Dermis microvascular lymphatic vessel endothelial cell (primary cell): ENCODE results near the gene SNED1. TPM values are rescaled to one million over a fixed set of nuclear protein-coding genes. Genes with fewer than 3 reads are reported as not detected.
A peak's percentile ranks its signal among the peaks of the same experiment; 100 is the strongest.

Experiments
- DNase-seq, 2 donors: peaks; one replicate each; pipeline versions ENCODE4 v3.0.0 to v3.0.0-alpha.2; 2010; ENCODE audit warnings: low read depth in 2 of 2
- total RNA-seq: library from RNA; depleted of rRNA; stranded (reverse); fragments of >200 nt; gene quantifications from 2 replicates; pipeline ENCODE4 v1.2.1, GENCODE V29; 2014

SNED1 gene
- total RNA-seq, 1 donor from 2014 or later: 8.6 TPM

DNA sequence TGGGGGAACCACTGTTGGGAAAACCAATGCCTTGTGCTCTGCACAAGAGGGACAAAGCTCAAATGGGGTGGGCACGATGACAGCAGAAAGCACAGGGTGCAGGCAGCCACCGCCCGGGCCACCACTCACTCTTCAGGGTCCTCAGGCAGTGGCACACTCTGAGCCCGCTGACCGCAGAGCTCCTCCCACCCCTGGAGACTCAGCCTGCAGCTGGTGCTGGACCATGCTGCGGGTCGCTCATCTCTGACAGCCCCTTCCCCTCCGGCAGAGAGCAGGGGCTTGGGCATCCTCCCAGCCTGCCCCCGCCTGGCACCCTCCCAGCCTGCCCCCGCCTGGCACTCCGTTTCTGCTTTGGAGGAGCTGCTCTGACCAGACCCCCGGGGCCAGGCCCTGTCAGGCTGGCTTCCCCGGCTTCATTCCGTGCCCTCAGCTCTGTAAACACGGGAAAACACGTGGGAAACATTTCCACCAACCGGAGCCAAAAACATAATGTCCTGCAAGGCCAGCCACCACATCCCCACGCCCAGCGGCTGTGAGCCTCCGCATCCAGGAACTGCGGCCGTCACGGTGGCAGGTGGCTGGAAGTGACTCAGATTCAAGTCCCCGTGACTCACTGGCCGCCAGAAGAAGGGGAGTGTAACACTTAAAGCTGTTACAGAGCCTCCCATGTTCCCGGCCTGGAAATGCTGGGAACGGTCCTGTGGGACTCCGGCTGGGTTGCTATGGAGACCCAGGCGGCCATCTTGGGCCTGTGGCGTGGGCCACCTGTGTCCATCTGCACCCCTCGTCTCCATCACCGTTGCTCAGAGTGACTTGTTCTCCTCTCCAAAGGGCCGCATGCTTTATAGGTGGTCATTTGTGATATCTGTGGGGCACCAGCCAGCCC, 6.8 kb upstream of the SNED1 start:
- peak; percentile 95 to 99 for DNase-seq

DNA sequence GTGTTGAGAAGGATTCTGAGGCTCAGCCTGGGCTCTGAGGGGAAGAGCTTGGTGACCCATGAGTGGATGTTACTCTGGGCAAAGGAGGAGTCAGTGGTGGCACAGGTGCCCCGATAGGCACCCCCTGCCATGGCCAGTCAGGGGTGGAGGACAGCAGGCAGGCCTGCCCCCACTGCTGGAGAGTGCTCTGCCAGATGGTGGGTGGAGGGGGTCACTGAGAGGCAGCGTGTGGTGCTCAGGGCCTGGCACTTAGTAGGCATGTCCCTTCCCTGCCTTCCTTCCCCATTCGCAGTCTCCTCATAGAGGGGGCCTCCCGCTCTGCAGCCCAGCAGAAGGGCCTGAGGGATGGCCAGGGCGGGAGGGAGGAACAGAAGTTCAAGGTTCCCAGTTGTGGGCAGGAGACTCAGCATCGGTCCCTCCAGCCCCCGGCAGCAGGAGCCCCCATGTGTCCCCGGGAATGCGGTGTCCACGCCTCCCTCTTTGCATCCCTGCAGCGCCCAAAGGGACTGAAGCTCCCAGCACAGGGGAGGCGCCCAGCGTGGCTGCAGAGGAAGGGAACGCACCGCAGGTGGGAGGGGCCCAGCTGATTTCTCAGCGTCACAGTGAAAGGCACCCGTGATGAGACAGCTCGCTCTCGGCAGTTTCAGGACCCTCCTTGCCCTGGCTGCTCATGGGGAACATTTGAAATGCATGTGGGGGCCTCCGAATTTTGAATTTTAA, 5.7 kb upstream of the SNED1 start:
- no peak for DNase-seq

GRCh38 chr2:240993446-240994170, 4.8 kb upstream of the SNED1 start:
- no peak for DNase-seq

DNA sequence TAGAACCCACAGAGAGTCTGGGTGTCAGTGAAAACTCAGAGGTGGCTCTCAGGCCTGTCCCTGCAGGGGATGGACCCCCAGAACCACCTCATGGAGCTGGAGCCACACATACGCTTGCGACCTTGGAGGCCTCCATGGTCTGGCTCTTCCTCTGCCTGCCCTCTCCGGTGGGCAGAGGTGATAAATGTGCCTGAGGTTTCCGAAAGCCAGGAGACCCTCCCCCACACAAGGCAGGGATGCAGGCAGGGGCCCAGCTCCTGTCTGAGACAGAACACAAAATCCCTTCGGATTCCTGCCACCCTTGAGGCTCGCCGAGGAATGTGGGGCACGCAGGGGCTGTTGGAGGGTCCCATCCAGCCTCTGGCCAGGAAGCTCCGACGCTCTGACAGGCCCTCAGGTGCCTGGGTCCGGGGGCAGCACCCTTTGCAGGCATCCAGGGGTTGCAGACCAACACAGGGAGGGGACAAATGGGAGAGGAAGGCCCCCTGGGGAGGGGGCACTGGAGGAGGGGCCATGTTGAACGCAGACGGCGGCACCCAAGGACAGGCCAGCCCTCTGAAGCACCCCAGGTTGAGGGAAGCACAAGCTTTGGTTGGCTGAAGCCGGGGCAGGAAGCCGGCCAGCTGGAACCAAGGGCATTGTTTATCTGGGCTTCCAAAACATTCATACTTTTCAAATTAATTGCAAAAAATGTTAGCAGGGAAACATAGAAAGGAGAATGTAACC, 4.1 kb upstream of the SNED1 start:
- no peak for DNase-seq

DNA sequence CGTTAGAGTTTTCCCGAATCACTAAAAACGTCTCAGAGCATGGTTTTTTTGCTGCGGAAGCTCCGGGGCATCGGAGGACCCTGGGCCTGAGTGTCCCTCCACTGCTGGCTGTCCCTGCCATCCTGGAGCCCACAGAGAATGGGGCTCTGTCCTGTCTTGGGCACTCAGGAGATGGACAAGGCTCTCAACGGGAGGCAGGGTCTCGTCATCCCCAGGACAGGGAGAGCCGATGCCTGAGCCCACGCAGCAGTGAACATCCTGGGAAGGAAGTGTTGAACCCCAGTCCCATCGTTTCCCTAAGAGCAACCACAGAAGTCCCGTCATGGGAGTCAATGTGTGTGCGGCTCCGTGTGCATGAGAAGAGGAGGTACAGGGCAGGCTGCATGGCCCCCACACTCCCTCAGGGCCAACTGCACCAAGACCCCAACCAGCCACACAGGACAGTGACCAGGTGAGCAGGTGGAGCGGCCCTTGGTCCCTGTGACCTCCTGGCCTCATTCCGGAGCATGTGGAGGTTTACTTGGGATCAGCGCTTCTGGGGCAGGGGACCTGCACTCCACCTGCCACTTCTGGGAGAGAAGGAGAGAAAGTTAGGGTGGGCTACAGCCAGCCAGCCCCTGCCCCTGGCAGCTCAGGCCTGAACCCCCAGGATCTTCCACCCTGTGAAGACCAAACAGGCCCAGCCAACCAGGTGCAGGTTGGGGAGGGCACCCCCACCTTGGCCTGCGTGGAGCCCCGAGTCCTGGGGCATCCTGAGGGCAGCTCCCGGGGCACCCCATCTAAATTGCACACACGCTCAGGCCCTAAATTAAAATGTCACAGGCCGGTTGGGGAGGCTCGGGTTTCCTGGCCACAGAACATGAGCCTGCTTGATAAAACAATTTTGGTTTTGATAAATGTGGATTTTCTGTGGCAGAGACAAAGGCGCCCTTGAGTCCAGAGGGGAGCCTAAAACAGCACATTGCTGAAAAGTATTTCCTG, 3.1 kb upstream of the SNED1 start:
- peak in 1 of 2 donors; percentile 32 for DNase-seq

DNA sequence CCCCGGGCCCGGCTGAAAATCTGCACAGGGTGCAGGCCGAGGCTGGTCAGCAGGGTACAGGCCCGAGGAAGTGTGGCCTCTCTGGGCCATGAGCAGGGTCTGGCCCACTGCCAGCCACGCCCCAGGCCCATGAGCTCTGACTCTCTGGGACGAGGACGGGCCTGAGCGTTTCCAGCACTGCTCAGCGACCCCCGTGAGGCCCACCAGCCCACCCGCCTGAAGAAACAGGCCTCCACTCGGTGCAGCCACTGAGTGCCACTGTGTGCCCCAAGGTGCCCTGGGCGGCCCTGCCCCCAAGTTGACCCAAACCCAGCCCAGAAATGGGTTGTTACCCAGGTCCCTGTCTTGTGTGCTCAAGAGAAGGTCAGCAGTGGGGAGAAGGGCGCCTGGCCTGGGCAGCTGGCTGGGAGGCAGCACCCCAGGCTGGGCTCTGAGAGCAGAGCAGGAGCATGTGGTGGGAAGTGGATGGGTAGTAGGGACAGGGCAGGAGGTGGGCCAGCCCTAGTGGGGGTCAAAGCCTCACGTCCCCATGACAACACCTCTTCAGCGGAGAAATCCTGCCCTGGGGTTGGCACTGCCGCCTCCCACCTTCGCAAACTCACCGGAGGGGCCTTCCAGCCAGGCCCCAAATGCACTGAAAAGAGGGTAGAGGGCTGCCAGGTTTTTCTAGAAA, 2.1 kb upstream of the SNED1 start:
- DNase-seq: no peak

GRCh38 chr2:240996834-240997140, 1.6 kb upstream of the SNED1 start:
- DNase-seq: no peak

GRCh38 chr2:240997141-240997855, 1.1 kb upstream of the SNED1 start:
- DNase-seq: peak in 1 of 2 donors; percentile 83

DNA sequence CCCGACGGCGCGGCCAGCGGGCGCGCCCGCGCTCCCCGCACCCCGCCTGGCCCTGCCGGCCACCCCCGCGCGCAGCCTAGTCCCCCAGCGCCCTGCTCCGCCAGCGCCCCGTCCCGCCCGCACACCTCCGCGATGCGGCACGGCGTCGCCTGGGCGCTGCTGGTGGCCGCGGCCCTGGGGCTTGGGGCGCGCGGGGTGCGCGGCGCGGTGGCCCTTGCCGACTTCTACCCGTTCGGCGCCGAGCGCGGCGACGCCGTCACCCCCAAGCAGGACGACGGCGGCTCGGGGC, 232 bp downstream of the SNED1 start:
- DNase-seq: no peak

- DNase-seq: peak in 1 of 2 donors; percentile 40
These were observed 775 bp downstream of the SNED1 start for GRCh38 chr2:240998995-240999791.

- no peak for DNase-seq
These were observed 1.6 kb downstream of the SNED1 start for GRCh38 chr2:240999873-241000541.

GRCh38 chr2:241000831-241001321, 2.5 kb downstream of the SNED1 start:
- no peak for DNase-seq

- no peak for DNase-seq
These were observed 3.2 kb downstream of the SNED1 start for GRCh38 chr2:241001413-241002274.

GRCh38 chr2:241002275-241003046, 4.0 kb downstream of the SNED1 start:
- DNase-seq: no peak

- DNase-seq: no peak
These were observed 4.6 kb downstream of the SNED1 start for GRCh38 chr2:241003047-241003360.

GRCh38 chr2:241003369-241003768, 5.0 kb downstream of the SNED1 start:
- no peak for DNase-seq
